Heart right ventricle (tissue), 16 donors: ENCODE measurements around the gene SLC39A8. TPM values are rescaled to one million over a fixed set of nuclear protein-coding genes. Genes with fewer than 3 reads are reported as not detected.

Experiments
- ATAC-seq, 8 donors: fragments of 200-7000 bp; cut with Tn5 transposase; one replicate each; pipeline ENCODE4 v1.9.1; 2020; ENCODE audit warnings: mild to moderate bottlenecking in 8 of 8, moderate library complexity in 8 of 8, moderate number of reproducible peaks in 1 of 8
- DNase-seq, 2 donors: peaks; one replicate each; pipeline ENCODE4 v3.0.0-alpha.2; 2020
- H3K27ac ChIP-seq, 10 donors: fragments of 200-600 bp; sonication (generic) in 2 of 10; one replicate each; pipeline versions ENCODE4 v1.5.0 to v1.8.0; 2020 to 2022; ENCODE audit warnings: mild to moderate bottlenecking in 3 of 10
- H3K27me3 ChIP-seq, 7 donors: fragments of 200-600 bp; one replicate each; pipeline ENCODE4 v1.8.0; 2021 to 2022; ENCODE audit warnings: mild to moderate bottlenecking in 2 of 7
- H3K36me3 ChIP-seq, 9 donors: fragments of 200-600 bp; sonication (generic) in 1 of 9; one replicate each; pipeline versions ENCODE4 v1.5.0 to v1.8.0; 2020 to 2022; ENCODE audit warnings: mild to moderate bottlenecking in 2 of 9
- H3K4me1 ChIP-seq, 9 donors: fragments of 200-600 bp; sonication (generic) in 1 of 9; one replicate each; pipeline versions ENCODE4 v1.5.0 to v1.8.0; 2020 to 2022; ENCODE audit warnings: mild to moderate bottlenecking in 4 of 9
- H3K4me3 ChIP-seq, 10 donors: fragments of 200-600 bp; sonication (generic) in 2 of 10; one replicate each; pipeline versions ENCODE4 v1.5.0 to v1.8.0; 2020 to 2022; ENCODE audit warnings: mild to moderate bottlenecking in 7 of 10, moderate library complexity in 2 of 10
- H3K9me3 ChIP-seq, 11 donors: fragments of 200-600 bp in 10 of 11; sonication (generic) in 2 of 11; one replicate each; pipeline versions ENCODE4 v1.5.0 to v1.8.0; 2013 to 2022; ENCODE audit warnings: mild to moderate bottlenecking in 2 of 11, control low read depth in 1 of 11, moderate library complexity in 1 of 11
- WGBS, 2 donors: extraction: QIAGEN DNeasy Blood & Tissue Kit; methylation state at CpG; one replicate each; pipeline ENCODE4 v1.1.7; 2013; ENCODE audit warnings: inconsistent platforms in 1 of 2; 5-methylcytosine and 5-hydroxymethylcytosine counted together
- intact Hi-C, 10 donors: fragments of 100-400 bp; cut with DNase I; formaldehyde crosslinking; loops; one replicate each; pipeline versions ENCODE4 v1.11.1 to v1.14.2; 2022
- polyA plus RNA-seq, 2 donors: library from polyadenylated mRNA; stranded (reverse); fragments of 200-250 nt; gene quantifications; one replicate each; pipeline ENCODE4 v1.2.3, GENCODE V29; 2013
- total RNA-seq, 10 donors: library from RNA; stranded (reverse); fragmentation: NEBNext Ultra II Directional in 3 of 10; extraction: Animal tissue kit (Norgen Biotek cat#: 25700) in 3 of 10; gene quantifications; one replicate each; pipeline versions ENCODE4 v1.2.1 to v1.2.4, GENCODE V29; 2021 to 2023
- TF ChIP-seq, protein P1 (sequence below), 9 donors: fragments of 200-600 bp; sonication (generic) in 2 of 9; IDR thresholded peaks; one replicate each; pipeline versions ENCODE4 v1.5.0 to v1.8.0; 2021 to 2022; ENCODE audit warnings: antibody characterized with exemption in 9 of 9, mild to moderate bottlenecking in 5 of 9, moderate library complexity in 1 of 9
- donor health status: Arrhythmogenic right ventricular cardiomyopathy.
- donor health status: ischemic (EF 13 %, LVEDD 7.1; RV severe dilation, severe dysfunction).
- donor health status: healthy with polysubstance abuse.
- donor health status: DM: no; HTN: yes; CAD: no.
- donor health status: DM: no; HTN: no; CAD: no.
- donor health status: ischemic (EF 25% LVEDD 6.9; RV normal size, moderate dysfunction).
- donor health status: ischemic (EF 25% LVEDD 5.7; RV mildly dilated, moderate dysfunction).
- donor health status: healthy.
- donor health status: DM: yes; HTN: yes; CAD: no.
- donor health status: Ischemic cardiomyopathy.
- donor health status: ischemic (EF 35%, LVEDD 5.7; RV mildly dilated, moderate dysfunction).
- donor health status: nonischemic (EF 11% LVEDD 7.7; RV severe dilation, severe dysfunction).
- donor health status: DM: yes; HTN: yes; CAD: no.
- donor health status: PGD.
- donor health status: ischemic (EF 29% LVEDD 5.4; RV normal size, mild dysfunction).
- donor health status: nonischemic (EF 23%, LVEDD 6.1; RV moderate dilation, normal function).

Gene SLC39A8
- total and polyA plus RNA-seq, 12 donors, result 1.00 to 11.0 (median 2.8) TPM

DNA sequence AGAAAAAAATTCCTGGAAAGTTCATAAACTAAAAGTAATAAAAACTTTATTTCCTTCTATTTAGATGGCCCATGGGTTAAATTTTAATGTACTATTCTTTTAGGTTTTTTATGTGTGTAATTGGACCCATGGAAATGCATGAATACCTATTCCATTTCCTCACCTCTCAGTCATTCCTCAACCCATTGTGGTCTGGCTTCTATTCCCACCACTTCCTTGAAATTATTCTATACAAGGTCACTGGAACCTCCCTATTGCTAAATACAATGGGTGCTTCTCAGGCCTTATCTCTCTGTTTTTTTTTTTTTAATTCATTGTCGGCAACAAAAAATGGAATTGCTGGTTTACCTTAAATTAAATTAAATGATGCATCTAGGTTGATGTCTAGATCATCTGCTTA lies 17.2 kb downstream of the SLC39A8 start:
- Histone ChIP-seq H3K27ac (no peak overlapping the region), H3K36me3 (no peaks in the 10 kb centered on the region), H3K4me1 (peaks cover 0 to 6% (median 0%) of the 10 kb centered on the region in 9 donors), H3K9me3 (peaks cover 0 to 8% (median 0%) of the 10 kb centered on the region in 11 donors), H3K27me3 (no peaks in the 10 kb centered on the region), H3K4me3 (no peak overlapping the region)
- TF ChIP-seq, protein P1, sequence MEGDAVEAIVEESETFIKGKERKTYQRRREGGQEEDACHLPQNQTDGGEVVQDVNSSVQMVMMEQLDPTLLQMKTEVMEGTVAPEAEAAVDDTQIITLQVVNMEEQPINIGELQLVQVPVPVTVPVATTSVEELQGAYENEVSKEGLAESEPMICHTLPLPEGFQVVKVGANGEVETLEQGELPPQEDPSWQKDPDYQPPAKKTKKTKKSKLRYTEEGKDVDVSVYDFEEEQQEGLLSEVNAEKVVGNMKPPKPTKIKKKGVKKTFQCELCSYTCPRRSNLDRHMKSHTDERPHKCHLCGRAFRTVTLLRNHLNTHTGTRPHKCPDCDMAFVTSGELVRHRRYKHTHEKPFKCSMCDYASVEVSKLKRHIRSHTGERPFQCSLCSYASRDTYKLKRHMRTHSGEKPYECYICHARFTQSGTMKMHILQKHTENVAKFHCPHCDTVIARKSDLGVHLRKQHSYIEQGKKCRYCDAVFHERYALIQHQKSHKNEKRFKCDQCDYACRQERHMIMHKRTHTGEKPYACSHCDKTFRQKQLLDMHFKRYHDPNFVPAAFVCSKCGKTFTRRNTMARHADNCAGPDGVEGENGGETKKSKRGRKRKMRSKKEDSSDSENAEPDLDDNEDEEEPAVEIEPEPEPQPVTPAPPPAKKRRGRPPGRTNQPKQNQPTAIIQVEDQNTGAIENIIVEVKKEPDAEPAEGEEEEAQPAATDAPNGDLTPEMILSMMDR (IDR thresholded peaks at IDR 0.05), result no peak
- 64 to 68% methylated on average over 1 of the region's 1 CpG for WGBS, 2 donors
- DNase-seq, result no peak
- intact Hi-C loops, result no loop called here
- ATAC-seq, result no peak

DNA sequence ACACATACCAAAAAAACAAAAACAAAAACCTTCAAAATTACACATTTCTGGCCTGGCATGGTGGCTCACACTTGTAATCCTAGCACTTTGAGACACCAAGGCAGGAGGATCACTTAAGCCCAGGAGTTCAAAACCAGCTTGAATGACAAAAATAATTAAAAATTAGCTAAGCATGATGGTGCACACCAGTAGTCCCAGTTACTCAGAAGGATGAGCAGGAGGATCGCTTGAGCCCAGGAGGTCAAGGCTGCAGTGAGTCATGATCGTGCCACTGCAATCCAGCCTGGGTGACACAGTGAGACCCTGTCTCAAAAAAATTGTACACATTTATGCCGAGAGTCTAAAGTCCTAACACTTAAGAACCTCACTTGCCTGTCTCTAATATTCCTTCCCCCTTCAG lies 18.3 kb downstream of the SLC39A8 start:
- Histone ChIP-seq H3K9me3 (peaks cover 0 to 8% (median 0%) of the 10 kb centered on the region in 11 donors), H3K36me3 (no peaks in the 10 kb centered on the region), H3K27ac (no peak overlapping the region), H3K27me3 (no peaks in the 10 kb centered on the region), H3K4me1 (peaks cover 0 to 6% (median 0%) of the 10 kb centered on the region in 9 donors), H3K4me3 (no peak overlapping the region)
- intact Hi-C loops, result no loop called here
- TF ChIP-seq, protein P1 (IDR thresholded peaks at IDR 0.05), result no peak
- DNase-seq (no peak), ATAC-seq (no peak)
- WGBS, 2 donors, result 94 to 96% methylated on average over 3 of the region's 3 CpGs

DNA sequence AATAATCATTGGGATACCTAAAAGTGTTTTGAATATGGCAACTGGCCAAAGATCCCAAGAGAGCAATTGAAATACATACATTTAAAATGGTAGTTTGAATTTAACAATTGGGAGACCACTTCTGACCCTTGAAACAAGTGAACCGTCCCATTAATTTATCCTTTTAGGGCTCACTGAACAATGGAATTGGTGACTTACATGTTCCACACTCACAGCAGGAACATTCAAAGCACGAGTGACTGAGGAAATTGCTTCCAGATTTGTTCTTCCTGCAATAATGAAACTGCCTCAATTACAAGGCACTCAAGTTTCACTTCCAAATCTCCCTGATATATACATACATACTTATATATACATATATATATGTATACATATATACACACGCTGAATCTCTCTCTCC lies 20.6 kb downstream of the SLC39A8 start:
- TF ChIP-seq, protein P1 (IDR thresholded peaks at IDR 0.05), result no peak

DNA sequence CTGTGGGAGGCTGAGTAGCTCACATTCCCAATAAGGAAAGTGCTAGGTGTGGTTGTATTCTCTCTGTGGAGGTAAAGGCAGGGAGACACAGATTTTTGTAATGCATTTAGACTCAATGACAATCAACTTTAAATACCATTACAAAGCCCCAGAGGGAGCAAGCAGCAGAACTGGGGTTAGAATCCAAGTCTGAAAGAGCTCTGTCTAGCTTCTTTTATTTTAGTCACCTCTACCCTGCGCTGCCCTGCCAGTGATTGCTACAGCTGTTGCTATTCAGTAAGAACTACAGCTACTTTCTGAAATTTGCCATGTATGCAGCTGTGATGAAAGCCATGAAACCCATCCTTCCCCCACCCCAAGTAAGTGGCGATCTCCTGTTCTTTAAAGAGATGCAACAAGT lies 22.5 kb downstream of the SLC39A8 start:
- no peaks in the 10 kb centered on the region for H3K36me3 ChIP-seq
- H3K4me1 ChIP-seq, result peaks cover 0 to 13% (median 0%) of the 10 kb centered on the region in 9 donors
- no peaks in the 10 kb centered on the region for H3K9me3 ChIP-seq
- intact Hi-C loops, result no loop called here
- WGBS, 2 donors, result 94 to 97% methylated on average over 2 of the region's 2 CpGs
- H3K27ac ChIP-seq, result no peak overlapping the region
- H3K27me3 ChIP-seq, result no peaks in the 10 kb centered on the region
- H3K4me3 ChIP-seq, result no peak overlapping the region
- no peak for ATAC-seq
- TF ChIP-seq, protein P1 (IDR thresholded peaks at IDR 0.05), result no peak
- no peak for DNase-seq

More for the DNA sequence above, 20.6 kb downstream of the SLC39A8 start:
- ATAC-seq, result no peak
- H3K9me3 ChIP-seq, result no peaks in the 10 kb centered on the region
- no peak for DNase-seq
- no peaks in the 10 kb centered on the region for H3K36me3 ChIP-seq
- WGBS, 2 donors, result 60 to 74% methylated on average over 3 of the region's 3 CpGs
- intact Hi-C loops, result no loop called here
- no peak overlapping the region for H3K27ac ChIP-seq
- no peak overlapping the region for H3K4me3 ChIP-seq
- H3K27me3 ChIP-seq, result no peaks in the 10 kb centered on the region
- peaks cover 0 to 7% (median 0%) of the 10 kb centered on the region in 9 donors for H3K4me1 ChIP-seq
